Stimulated activated naive CD8-positive, alpha-beta T cell treated with anti-CD3 and anti-CD28 coated beads, Interleukin-15, Interleukin-2, amounts not matched to agents 100 ng/mL and 50 ng/mL, for 24 hours (primary cell): ENCODE measurements around the gene HOXD9.

Source experiments
- H3K27ac Mint-ChIP-seq: one replicate; pipeline ENCODE4 v1.8.0; 2021; ENCODE audit warnings: mild to moderate bottlenecking, mixed read lengths
- H3K27me3 Mint-ChIP-seq: one replicate; pipeline ENCODE4 v1.8.0; 2021; ENCODE audit warnings: mixed read lengths
- H3K36me3 Mint-ChIP-seq: one replicate; pipeline ENCODE4 v1.8.0; 2021; ENCODE audit warnings: low read depth, mixed read lengths
- H3K4me1 Mint-ChIP-seq: one replicate; pipeline ENCODE4 v1.8.0; 2021; ENCODE audit warnings: low read depth, mixed read lengths
- H3K4me3 Mint-ChIP-seq: one replicate; pipeline ENCODE4 v1.8.0; 2021; ENCODE audit warnings: mild to moderate bottlenecking, mixed read lengths
- H3K9me3 Mint-ChIP-seq: one replicate; pipeline ENCODE4 v1.8.0; 2021; ENCODE audit warnings: mixed read lengths

The HOXD9 gene

GRCh38 chr2:176118601-176119339 is 3.7 kb upstream of the HOXD9 start:
- peaks cover 6% of the 10 kb centered on the region for H3K9me3 Mint-ChIP-seq
- H3K4me3 Mint-ChIP-seq, result no peak overlapping the region
- peaks cover 82% of the 10 kb centered on the region for H3K27me3 Mint-ChIP-seq
- peaks cover 9% of the 10 kb centered on the region for H3K36me3 Mint-ChIP-seq
- no peak overlapping the region for H3K27ac Mint-ChIP-seq
- peaks cover 4% of the 10 kb centered on the region for H3K4me1 Mint-ChIP-seq

GRCh38 chr2:176120364-176121189 is 1.9 kb upstream of the HOXD9 start:
- Mint-ChIP-seq H3K4me1 (peaks cover 6% of the 10 kb centered on the region), H3K27me3 (peaks cover 80% of the 10 kb centered on the region), H3K36me3 (peaks cover 9% of the 10 kb centered on the region), H3K4me3 (no peak overlapping the region), H3K27ac (no peak overlapping the region), H3K9me3 (peaks cover 6% of the 10 kb centered on the region)

- Mint-ChIP-seq H3K36me3 (peaks cover 9% of the 10 kb centered on the region), H3K4me3 (no peak overlapping the region), H3K27ac (peak overlapping the region; percentile 26), H3K4me1 (peaks cover 6% of the 10 kb centered on the region), H3K27me3 (peaks cover 81% of the 10 kb centered on the region), H3K9me3 (peaks cover 6% of the 10 kb centered on the region)
Measured at GRCh38 chr2:176121190-176122051, 1.1 kb upstream of the HOXD9 start.

GRCh38 chr2:176122052-176122682 is 352 bp upstream of the HOXD9 start:
- Mint-ChIP-seq H3K36me3 (peaks cover 4% of the 10 kb centered on the region), H3K4me3 (peak overlapping the region; percentile 60), H3K9me3 (peaks cover 3% of the 10 kb centered on the region), H3K4me1 (peaks cover 6% of the 10 kb centered on the region), H3K27me3 (peaks cover 81% of the 10 kb centered on the region), H3K27ac (no peak overlapping the region)

- Mint-ChIP-seq H3K9me3 (peaks cover 3% of the 10 kb centered on the region), H3K27ac (peak overlapping the region; percentile 45), H3K36me3 (peaks cover 4% of the 10 kb centered on the region), H3K4me3 (peak overlapping the region; percentile 23), H3K4me1 (peaks cover 15% of the 10 kb centered on the region), H3K27me3 (peaks cover 83% of the 10 kb centered on the region)
Measured at GRCh38 chr2:176123411-176124109, 1.0 kb downstream of the HOXD9 start.

- peaks cover 22% of the 10 kb centered on the region for H3K4me1 Mint-ChIP-seq
- H3K4me3 Mint-ChIP-seq, result no peak overlapping the region
- H3K27ac Mint-ChIP-seq, result no peak overlapping the region
- H3K36me3 Mint-ChIP-seq, result no peaks in the 10 kb centered on the region
- no peaks in the 10 kb centered on the region for H3K9me3 Mint-ChIP-seq
- H3K27me3 Mint-ChIP-seq, result peaks cover 83% of the 10 kb centered on the region
Measured at GRCh38 chr2:176124110-176124946, 1.8 kb downstream of the HOXD9 start.

- no peaks in the 10 kb centered on the region for H3K9me3 Mint-ChIP-seq
- peaks cover 75% of the 10 kb centered on the region for H3K27me3 Mint-ChIP-seq
- H3K4me3 Mint-ChIP-seq, result no peak overlapping the region
- H3K4me1 Mint-ChIP-seq, result peaks cover 22% of the 10 kb centered on the region
- H3K36me3 Mint-ChIP-seq, result no peaks in the 10 kb centered on the region
- no peak overlapping the region for H3K27ac Mint-ChIP-seq
Measured at GRCh38 chr2:176124947-176125771, 2.6 kb downstream of the HOXD9 start.

- peaks cover 71% of the 10 kb centered on the region for H3K27me3 Mint-ChIP-seq
- no peaks in the 10 kb centered on the region for H3K9me3 Mint-ChIP-seq
- H3K27ac Mint-ChIP-seq, result no peak overlapping the region
- peaks cover under 1% of the 10 kb centered on the region for H3K36me3 Mint-ChIP-seq
- H3K4me3 Mint-ChIP-seq, result no peak overlapping the region
- H3K4me1 Mint-ChIP-seq, result peaks cover 24% of the 10 kb centered on the region
Measured at GRCh38 chr2:176125772-176126054, 3.2 kb downstream of the HOXD9 start.

GRCh38 chr2:176126929-176127773 is 4.6 kb downstream of the HOXD9 start:
- Mint-ChIP-seq H3K9me3 (no peaks in the 10 kb centered on the region), H3K27me3 (peaks cover 76% of the 10 kb centered on the region), H3K4me3 (no peak overlapping the region), H3K36me3 (peaks cover 6% of the 10 kb centered on the region), H3K27ac (no peak overlapping the region), H3K4me1 (peaks cover 36% of the 10 kb centered on the region)

- no peak overlapping the region for H3K27ac Mint-ChIP-seq
- H3K36me3 Mint-ChIP-seq, result peaks cover 6% of the 10 kb centered on the region
- peaks cover 82% of the 10 kb centered on the region for H3K27me3 Mint-ChIP-seq
- no peak overlapping the region for H3K4me3 Mint-ChIP-seq
- H3K9me3 Mint-ChIP-seq, result no peaks in the 10 kb centered on the region
- H3K4me1 Mint-ChIP-seq, result peaks cover 40% of the 10 kb centered on the region
Measured at GRCh38 chr2:176127774-176128072, 5.2 kb downstream of the HOXD9 start.

GRCh38 chr2:176128172-176128981 is 5.9 kb downstream of the HOXD9 start:
- peak overlapping the region; percentile 50 for H3K4me3 Mint-ChIP-seq
- H3K36me3 Mint-ChIP-seq, result peaks cover 6% of the 10 kb centered on the region
- peak overlapping the region; percentile 24 for H3K27ac Mint-ChIP-seq
- peaks cover 40% of the 10 kb centered on the region for H3K4me1 Mint-ChIP-seq
- H3K9me3 Mint-ChIP-seq, result no peaks in the 10 kb centered on the region
- H3K27me3 Mint-ChIP-seq, result peaks cover 87% of the 10 kb centered on the region
